Right lobe of liver (tissue), 4 donors: Measurements from ENCODE around the gene PTPRU.

Experiments used
- CTCF ChIP-seq, 4 donors: fragments of 200-600 bp in 3 of 4; fragments of 450-650 bp in 1 of 4; IDR thresholded peaks; one replicate each; pipeline versions ENCODE4 v1.5.1 to v1.8.0; 2016 to 2022; ENCODE audit warnings: antibody characterized with exemption in 4 of 4, mild to moderate bottlenecking in 2 of 4
- POLR2A ChIP-seq: fragments of 450-650 bp; IDR thresholded peaks from one replicate; pipeline ENCODE4 v1.6.1; 2017; ENCODE audit warnings: antibody characterized with exemption, mild to moderate bottlenecking
- donor health status: DM: no; HTN: no; CAD: no.
- donor health status: DM: no; HTN: no; CAD: no.
- donor health status: DM: no; HTN: yes; CAD: no.

- TF ChIP-seq CTCF (IDR thresholded peaks at IDR 0.05) (no peak), POLR2A (no peak)
Measured at GRCh38 chr1:29312469-29313461, 76.4 kb downstream of the PTPRU start.
